ENCODE results near the gene GABRG2.

GRCh38 chr5:162068412-162068811, 839 bp downstream of the GABRG2 start:
- no peak for TF ChIP-seq CTCF (IDR thresholded peaks at IDR 0.05; ENCODE audit: poor library complexity, severe bottlenecking)
- no peak for TF ChIP-seq MXI1 (conservative IDR thresholded peaks at IDR 0.05; ENCODE audit: poor library complexity, severe bottlenecking)
- no peak for TF ChIP-seq EP300 (conservative IDR thresholded peaks at IDR 0.05; ENCODE audit: poor library complexity, severe bottlenecking)
- no peak for TF ChIP-seq POLR2AphosphoS5 (IDR thresholded peaks at IDR 0.05)
- TF ChIP-seq REST (IDR thresholded peaks at IDR 0.05; ENCODE audit: borderline replicate concordance): peak; percentile 77
- no peak for TF ChIP-seq EZH2 (IDR thresholded peaks at IDR 0.05; ENCODE audit: borderline replicate concordance, insufficient read depth, low read length, poor library complexity, severe bottlenecking)
- TF ChIP-seq TAF1 (IDR thresholded peaks at IDR 0.05; ENCODE audit: low read depth): no peak
- no peak for TF ChIP-seq RAD21 (conservative IDR thresholded peaks at IDR 0.05)
- no peak for TF ChIP-seq SMC3 (conservative IDR thresholded peaks at IDR 0.05; ENCODE audit: poor library complexity)
